ENCODE results near the gene SHISAL1.
A peak's percentile ranks its signal among the peaks of the same experiment; 100 is the strongest.

The SHISAL1 gene

GRCh38 chr22:44351685-44352377 is 39.1 kb upstream of the SHISAL1 start:
- H3K4me1 ChIP-seq (ENCODE audit: control insufficient read depth, insufficient read depth, low read depth, low read length) = peaks cover 24% of the 10 kb centered on the region
- WGBS = 47% methylated on average over 7 of the region's 11 CpGs
- no peak overlapping the region for H2AK5ac ChIP-seq (ENCODE audit: low read length, severe bottlenecking)
- no peak overlapping the region for H3K18ac ChIP-seq (ENCODE audit: low read depth in 1 of 2, low read length in 2 of 2)
- H3K4ac ChIP-seq (ENCODE audit: low read depth in 1 of 2, low read length in 2 of 2) = no peak overlapping the region
- H3K9ac ChIP-seq (ENCODE audit: low read length) = no peak overlapping the region
- no peak overlapping the region for H2BK120ac ChIP-seq (ENCODE audit: low read depth, low read length)
- no peaks in the 10 kb centered on the region for H3K79me1 ChIP-seq (replicated peaks; ENCODE audit: low read length, poor library complexity, severe bottlenecking)
- H2BK5ac ChIP-seq (ENCODE audit: low read depth, low read length, poor library complexity, severe bottlenecking) = no peak overlapping the region
- no peak overlapping the region for H4K91ac ChIP-seq (ENCODE audit: low read length)
- no peak overlapping the region for H2AFZ ChIP-seq (ENCODE audit: low read depth, low read length)
- H3K14ac ChIP-seq (ENCODE audit: low read length in 2 of 2) = no peak overlapping the region
- H3K27ac ChIP-seq (ENCODE audit: low read length, poor library complexity, severe bottlenecking) = peak overlapping the region; percentile 30
- H3K9me3 ChIP-seq (ENCODE audit: control insufficient read depth, low read length) = no peaks in the 10 kb centered on the region
- H3K4me2 ChIP-seq (ENCODE audit: low read length, poor library complexity, severe bottlenecking) = peak overlapping the region; percentile 45
- H3K36me3 ChIP-seq (ENCODE audit: control insufficient read depth in 1 of 2, insufficient read depth in 2 of 2, low read depth in 1 of 2, low read length in 2 of 2) = peaks cover 0 to 3% of the 10 kb centered on the region in 2 experiments
- H4K8ac ChIP-seq (ENCODE audit: low read length) = no peak overlapping the region
- DNase-seq = peak; percentile 89
- peak overlapping the region in 1 of 2 experiments; percentile 25 for H3K4me3 ChIP-seq (ENCODE audit: insufficient read depth in 1 of 2, low read depth in 1 of 2, low read length in 2 of 2)
- peaks cover 49 to 54% of the 10 kb centered on the region in 2 experiments for H3K27me3 ChIP-seq (ENCODE audit: control insufficient read depth in 1 of 2, insufficient read depth in 1 of 2, low read length in 2 of 2)
- no peak overlapping the region for H3K23ac ChIP-seq (ENCODE audit: low read length in 2 of 2)
- H2BK15ac ChIP-seq (ENCODE audit: low read depth, poor library complexity, severe bottlenecking) = no peak overlapping the region
- H2BK12ac ChIP-seq (ENCODE audit: low read length in 2 of 2) = no peak overlapping the region

- H3K79me1 ChIP-seq (replicated peaks; ENCODE audit: low read length, poor library complexity, severe bottlenecking) = no peaks in the 10 kb centered on the region
- H3K4me2 ChIP-seq (ENCODE audit: low read length, poor library complexity, severe bottlenecking) = no peak overlapping the region
- H4K91ac ChIP-seq (ENCODE audit: low read length) = no peak overlapping the region
- H2AFZ ChIP-seq (ENCODE audit: low read depth, low read length) = no peak overlapping the region
- no peak overlapping the region for H3K27ac ChIP-seq (ENCODE audit: low read length, poor library complexity, severe bottlenecking)
- H3K18ac ChIP-seq (ENCODE audit: low read depth in 1 of 2, low read length in 2 of 2) = no peak overlapping the region
- WGBS = 81% methylated on average over 6 of the region's 6 CpGs
- H3K36me3 ChIP-seq (ENCODE audit: control insufficient read depth in 1 of 2, insufficient read depth in 2 of 2, low read depth in 1 of 2, low read length in 2 of 2) = peaks cover 0 to 3% of the 10 kb centered on the region in 2 experiments
- DNase-seq = no peak
- no peak overlapping the region for H2BK12ac ChIP-seq (ENCODE audit: low read length in 2 of 2)
- no peaks in the 10 kb centered on the region for H3K9me3 ChIP-seq (ENCODE audit: control insufficient read depth, low read length)
- no peak overlapping the region for H3K4me3 ChIP-seq (ENCODE audit: insufficient read depth in 1 of 2, low read depth in 1 of 2, low read length in 2 of 2)
- H3K27me3 ChIP-seq (ENCODE audit: control insufficient read depth in 1 of 2, insufficient read depth in 1 of 2, low read length in 2 of 2) = peaks cover 54 to 59% of the 10 kb centered on the region in 2 experiments
- H2BK120ac ChIP-seq (ENCODE audit: low read depth, low read length) = no peak overlapping the region
- H4K8ac ChIP-seq (ENCODE audit: low read length) = no peak overlapping the region
- peaks cover 25% of the 10 kb centered on the region for H3K4me1 ChIP-seq (ENCODE audit: control insufficient read depth, insufficient read depth, low read depth, low read length)
- no peak overlapping the region for H3K23ac ChIP-seq (ENCODE audit: low read length in 2 of 2)
- no peak overlapping the region for H3K9ac ChIP-seq (ENCODE audit: low read length)
- no peak overlapping the region for H3K14ac ChIP-seq (ENCODE audit: low read length in 2 of 2)
- H3K4ac ChIP-seq (ENCODE audit: low read depth in 1 of 2, low read length in 2 of 2) = no peak overlapping the region
- H2AK5ac ChIP-seq (ENCODE audit: low read length, severe bottlenecking) = peak overlapping the region; percentile 75
- H2BK5ac ChIP-seq (ENCODE audit: low read depth, low read length, poor library complexity, severe bottlenecking) = no peak overlapping the region
- H2BK15ac ChIP-seq (ENCODE audit: low read depth, poor library complexity, severe bottlenecking) = no peak overlapping the region
These were observed 38.3 kb upstream of the SHISAL1 start for GRCh38 chr22:44351037-44351436.

GRCh38 chr22:44349594-44349993 is 36.8 kb upstream of the SHISAL1 start:
- H2AK5ac ChIP-seq (ENCODE audit: low read length, severe bottlenecking) = no peak overlapping the region
- no peak overlapping the region for H3K23ac ChIP-seq (ENCODE audit: low read length in 2 of 2)
- H2AFZ ChIP-seq (ENCODE audit: low read depth, low read length) = no peak overlapping the region
- H2BK5ac ChIP-seq (ENCODE audit: low read depth, low read length, poor library complexity, severe bottlenecking) = no peak overlapping the region
- H3K4ac ChIP-seq (ENCODE audit: low read depth in 1 of 2, low read length in 2 of 2) = no peak overlapping the region
- 79% methylated on average over 3 of the region's 5 CpGs for WGBS
- H3K9ac ChIP-seq (ENCODE audit: low read length) = no peak overlapping the region
- no peaks in the 10 kb centered on the region for H3K79me1 ChIP-seq (replicated peaks; ENCODE audit: low read length, poor library complexity, severe bottlenecking)
- H3K14ac ChIP-seq (ENCODE audit: low read length in 2 of 2) = no peak overlapping the region
- peaks cover 25% of the 10 kb centered on the region for H3K4me1 ChIP-seq (ENCODE audit: control insufficient read depth, insufficient read depth, low read depth, low read length)
- H3K36me3 ChIP-seq (ENCODE audit: control insufficient read depth in 1 of 2, insufficient read depth in 2 of 2, low read depth in 1 of 2, low read length in 2 of 2) = peaks cover 0 to 3% of the 10 kb centered on the region in 2 experiments
- no peak overlapping the region for H3K18ac ChIP-seq (ENCODE audit: low read depth in 1 of 2, low read length in 2 of 2)
- no peaks in the 10 kb centered on the region for H3K9me3 ChIP-seq (ENCODE audit: control insufficient read depth, low read length)
- no peak overlapping the region for H2BK120ac ChIP-seq (ENCODE audit: low read depth, low read length)
- DNase-seq = no peak
- H3K4me3 ChIP-seq (ENCODE audit: insufficient read depth in 1 of 2, low read depth in 1 of 2, low read length in 2 of 2) = no peak overlapping the region
- H3K4me2 ChIP-seq (ENCODE audit: low read length, poor library complexity, severe bottlenecking) = no peak overlapping the region
- H3K27ac ChIP-seq (ENCODE audit: low read length, poor library complexity, severe bottlenecking) = no peak overlapping the region
- no peak overlapping the region for H4K8ac ChIP-seq (ENCODE audit: low read length)
- H2BK15ac ChIP-seq (ENCODE audit: low read depth, poor library complexity, severe bottlenecking) = no peak overlapping the region
- H4K91ac ChIP-seq (ENCODE audit: low read length) = no peak overlapping the region
- no peak overlapping the region for H2BK12ac ChIP-seq (ENCODE audit: low read length in 2 of 2)
- H3K27me3 ChIP-seq (ENCODE audit: control insufficient read depth in 1 of 2, insufficient read depth in 1 of 2, low read length in 2 of 2) = peaks cover 65 to 68% of the 10 kb centered on the region in 2 experiments

DNA sequence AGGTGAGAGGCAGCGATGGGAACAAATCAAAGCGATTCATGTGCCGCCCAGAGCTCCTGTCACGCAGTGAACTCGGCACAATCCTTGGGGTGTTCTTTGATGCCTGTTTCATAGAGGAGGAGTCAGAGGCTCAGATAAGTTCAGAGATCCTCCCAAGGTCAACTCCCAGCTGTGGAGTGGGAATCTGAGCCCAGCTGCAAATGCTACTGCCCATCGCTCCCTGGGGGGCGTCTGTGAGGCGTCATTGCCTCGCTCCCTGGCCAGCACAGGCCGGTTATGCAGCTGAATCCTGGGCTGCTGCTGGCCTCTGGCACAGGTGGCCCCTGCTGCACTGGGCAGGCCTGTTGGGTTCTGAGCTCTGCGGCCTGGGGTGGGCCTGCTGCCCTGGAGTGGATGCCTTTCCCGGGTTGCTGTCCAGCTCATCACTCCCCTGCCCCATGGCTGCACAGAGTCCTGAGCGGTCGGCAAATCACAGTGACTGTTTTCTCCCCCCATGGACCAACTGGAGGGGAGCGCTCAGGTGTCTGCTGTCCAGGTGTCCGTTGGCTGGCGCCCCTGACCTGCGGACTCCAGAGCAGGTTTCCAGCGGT is 36.3 kb upstream of the SHISAL1 start:
- 77% methylated on average over 19 of the region's 19 CpGs for WGBS

More for the DNA sequence above, 36.3 kb upstream of the SHISAL1 start:
- DNase-seq = no peak
- no peak overlapping the region for H2AK5ac ChIP-seq (ENCODE audit: low read length, severe bottlenecking)
- H3K27ac ChIP-seq (ENCODE audit: low read length, poor library complexity, severe bottlenecking) = no peak overlapping the region
- no peaks in the 10 kb centered on the region for H3K9me3 ChIP-seq (ENCODE audit: control insufficient read depth, low read length)
- no peak overlapping the region for H2BK5ac ChIP-seq (ENCODE audit: low read depth, low read length, poor library complexity, severe bottlenecking)
- H4K91ac ChIP-seq (ENCODE audit: low read length) = no peak overlapping the region
- H2BK120ac ChIP-seq (ENCODE audit: low read depth, low read length) = no peak overlapping the region
- no peak overlapping the region for H2AFZ ChIP-seq (ENCODE audit: low read depth, low read length)
- H3K79me1 ChIP-seq (replicated peaks; ENCODE audit: low read length, poor library complexity, severe bottlenecking) = no peaks in the 10 kb centered on the region
- H3K18ac ChIP-seq (ENCODE audit: low read depth in 1 of 2, low read length in 2 of 2) = no peak overlapping the region
- no peak overlapping the region for H3K4ac ChIP-seq (ENCODE audit: low read depth in 1 of 2, low read length in 2 of 2)
- no peak overlapping the region for H3K4me2 ChIP-seq (ENCODE audit: low read length, poor library complexity, severe bottlenecking)
- H3K4me3 ChIP-seq (ENCODE audit: insufficient read depth in 1 of 2, low read depth in 1 of 2, low read length in 2 of 2) = no peak overlapping the region
- H3K9ac ChIP-seq (ENCODE audit: low read length) = no peak overlapping the region
- no peak overlapping the region for H4K8ac ChIP-seq (ENCODE audit: low read length)
- no peak overlapping the region for H3K23ac ChIP-seq (ENCODE audit: low read length in 2 of 2)
- no peak overlapping the region for H3K14ac ChIP-seq (ENCODE audit: low read length in 2 of 2)
- peaks cover 25% of the 10 kb centered on the region for H3K4me1 ChIP-seq (ENCODE audit: control insufficient read depth, insufficient read depth, low read depth, low read length)
- H3K27me3 ChIP-seq (ENCODE audit: control insufficient read depth in 1 of 2, insufficient read depth in 1 of 2, low read length in 2 of 2) = peaks cover 67 to 73% of the 10 kb centered on the region in 2 experiments
- no peak overlapping the region for H2BK12ac ChIP-seq (ENCODE audit: low read length in 2 of 2)
- H2BK15ac ChIP-seq (ENCODE audit: low read depth, poor library complexity, severe bottlenecking) = no peak overlapping the region
- peaks cover 0 to 3% of the 10 kb centered on the region in 2 experiments for H3K36me3 ChIP-seq (ENCODE audit: control insufficient read depth in 1 of 2, insufficient read depth in 2 of 2, low read depth in 1 of 2, low read length in 2 of 2)
